CD14-positive monocyte (primary cell): ENCODE results near the gene TNS4. TPM values are rescaled to one million over a fixed set of nuclear protein-coding genes. Genes with fewer than 3 reads are reported as not detected.

Source experiments
- DNase-seq, 3 donors: peaks; one replicate each; pipeline ENCODE4 v3.0.0-alpha.2; 2011 to 2022
- H2AFZ ChIP-seq: 2 replicates; pipeline ENCODE4 v1.6.0; 2012; ENCODE audit warnings: mild to moderate bottlenecking, low read depth, low read length, inconsistent platforms; ENCODE audit not compliant: insufficient read depth, poor library complexity, severe bottlenecking
- H3K27ac ChIP-seq, 2 donors: 1 replicate in 1 of 2; 2 replicates in 1 of 2; pipeline ENCODE4 v1.5.1; 2012 to 2013; ENCODE audit warnings: low read length in 2 of 2, control low read depth in 1 of 2, inconsistent platforms in 1 of 2, low read depth in 1 of 2, mild to moderate bottlenecking in 1 of 2
- H3K27me3 ChIP-seq, 2 donors: one replicate each; pipeline versions ENCODE4 v1.6.0 to v1.6.1; 2011 to 2013; ENCODE audit warnings: low read length in 2 of 2; ENCODE audit not compliant: control insufficient read depth in 2 of 2, insufficient read depth in 2 of 2
- H3K36me3 ChIP-seq, 2 donors: replicated peaks in 1 of 2; 1 replicate in 1 of 2; 2 replicates in 1 of 2; pipeline versions ENCODE4 v1.5.1 to v1.6.1; 2012 to 2013; ENCODE audit warnings: low read length in 2 of 2, control low read depth in 1 of 2, inconsistent platforms in 1 of 2, mild to moderate bottlenecking in 1 of 2; ENCODE audit not compliant: insufficient read depth in 2 of 2, control insufficient read depth in 1 of 2
- H3K4me1 ChIP-seq, 2 donors: 1 replicate in 1 of 2; 2 replicates in 1 of 2; pipeline versions ENCODE4 v1.5.1 to v1.6.1; 2012 to 2013; ENCODE audit warnings: low read length in 2 of 2, control low read depth in 1 of 2, inconsistent platforms in 1 of 2, mild to moderate bottlenecking in 1 of 2, moderate library complexity in 1 of 2; ENCODE audit not compliant: insufficient read depth in 2 of 2, control insufficient read depth in 1 of 2
- H3K4me2 ChIP-seq: replicated peaks from 2 replicates; pipeline ENCODE3; 2012; ENCODE audit warnings: low read length, moderate library complexity, mild to moderate bottlenecking; ENCODE audit not compliant: poor library complexity, severe bottlenecking; ENCODE audit errors: extremely low read depth
- H3K4me3 ChIP-seq, 3 experiments: fragments of 200-600 bp in 1 of 3; sonication (generic) in 1 of 3; replicated peaks in 1 of 3; 1 replicate in 2 of 3; 2 replicates in 1 of 3; pipeline ENCODE4 v1.5.1; 2011 to 2013; ENCODE audit warnings: low read length in 3 of 3, mild to moderate bottlenecking in 3 of 3, control low read depth in 2 of 3, low read depth in 2 of 3, inconsistent platforms in 1 of 3, moderate library complexity in 1 of 3
- H3K79me2 ChIP-seq: 2 replicates; pipeline ENCODE4 v1.6.0; 2012; ENCODE audit warnings: mild to moderate bottlenecking, control low read depth, inconsistent platforms, low read length, moderate library complexity; ENCODE audit not compliant: insufficient read depth
- H3K9ac ChIP-seq: 2 replicates; pipeline ENCODE4 v1.6.0; 2017; ENCODE audit warnings: low read length, mild to moderate bottlenecking; ENCODE audit not compliant: insufficient read depth, poor library complexity, severe bottlenecking
- H3K9me3 ChIP-seq, 2 donors: replicated peaks in 1 of 2; 1 replicate in 1 of 2; 2 replicates in 1 of 2; pipeline versions ENCODE4 v1.5.1 to v1.6.1; 2012 to 2013; ENCODE audit warnings: low read length in 2 of 2, control low read depth in 1 of 2; ENCODE audit not compliant: control insufficient read depth in 1 of 2, insufficient read depth in 1 of 2
- H4K20me1 ChIP-seq: 2 replicates; pipeline ENCODE4 v1.6.0; 2012; ENCODE audit warnings: mild to moderate bottlenecking, low read length, control low read depth, moderate library complexity; ENCODE audit not compliant: insufficient read depth
- H3K27ac Mint-ChIP-seq, 7 donors: one replicate each; pipeline ENCODE4 v1.8.0; 2020; ENCODE audit warnings: mild to moderate bottlenecking in 7 of 7, mixed read lengths in 7 of 7, moderate library complexity in 6 of 7, inconsistent platforms in 2 of 7
- H3K27me3 Mint-ChIP-seq, 3 donors: one replicate each; pipeline ENCODE4 v1.8.0; 2021 to 2022; ENCODE audit warnings: low read depth in 3 of 3, mild to moderate bottlenecking in 3 of 3, mixed read lengths in 3 of 3, moderate library complexity in 3 of 3, inconsistent platforms in 1 of 3
- H3K36me3 Mint-ChIP-seq, 2 donors: one replicate each; pipeline ENCODE4 v1.8.0; 2020; ENCODE audit warnings: mixed read lengths in 2 of 2, inconsistent platforms in 1 of 2, mild to moderate bottlenecking in 1 of 2
- H3K4me1 Mint-ChIP-seq: one replicate; pipeline ENCODE4 v1.8.0; 2020; ENCODE audit warnings: mild to moderate bottlenecking, mixed read lengths
- H3K4me3 Mint-ChIP-seq, 2 donors: one replicate each; pipeline ENCODE4 v1.8.0; 2020; ENCODE audit warnings: mild to moderate bottlenecking in 2 of 2, mixed read lengths in 2 of 2, moderate library complexity in 1 of 2
- H3K9me3 Mint-ChIP-seq, 7 donors: one replicate each; pipeline ENCODE4 v1.8.0; 2020 to 2022; ENCODE audit warnings: mixed read lengths in 7 of 7, mild to moderate bottlenecking in 6 of 7, moderate library complexity in 6 of 7, inconsistent platforms in 2 of 7
- CTCF ChIP-seq: fragments of 200-600 bp; IDR thresholded peaks from one replicate; pipeline ENCODE4 v1.8.0; 2022; ENCODE audit warnings: antibody characterized with exemption, mild to moderate bottlenecking
- WGBS: methylation state at CpG from one replicate; pipeline ENCODE4 v1.1.5; 2013; ENCODE audit warnings: missing lambda C conversion rate; ENCODE audit not compliant: insufficient coverage; 5-methylcytosine and 5-hydroxymethylcytosine counted together
- intact Hi-C, 2 donors: fragments of 100-400 bp; cut with micrococcal nuclease; formaldehyde crosslinking; loops; one replicate each; pipeline versions ENCODE4 v1.15.0 to v1.15.1; 2023
- polyA plus RNA-seq, 3 donors: library from polyadenylated mRNA; depleted of rRNA in 1 of 3; unstranded in 2 of 3; stranded (reverse) in 1 of 3; fragments of 300-500 nt in 2 of 3; fragments of >200 nt in 1 of 3; fragmentation: Illumina TruSeq in 2 of 3; gene quantifications; 1 replicate in 2 of 3; 2 replicates in 1 of 3; pipeline ENCODE4 v1.2.3, GENCODE V29; 2012 to 2021

The TNS4 gene
- polyA plus RNA-seq, 3 donors: not detected

GRCh38 chr17:40464392-40464855 lies 37.0 kb downstream of the TNS4 start:
- no peak overlapping the region for H3K9ac ChIP-seq
- no peak for TF ChIP-seq CTCF
- no peak overlapping the region for H2AFZ ChIP-seq
- H3K4me1 ChIP-seq: no peaks in the 10 kb centered on the region
- no peak overlapping the region for H3K27ac Mint-ChIP-seq
- no peak overlapping the region for H3K27ac ChIP-seq
- H3K4me2 ChIP-seq: no peak overlapping the region
- no peak overlapping the region for H3K4me3 ChIP-seq
- intact Hi-C loops: no loop called here
- no peaks in the 10 kb centered on the region for H3K36me3 Mint-ChIP-seq
- no peaks in the 10 kb centered on the region for H3K36me3 ChIP-seq
- no peaks in the 10 kb centered on the region for H3K9me3 ChIP-seq
- no peaks in the 10 kb centered on the region for H3K27me3 ChIP-seq
- WGBS: 68% methylated on average over 5 of the region's 5 CpGs
- H3K4me3 Mint-ChIP-seq: no peak overlapping the region
- H3K27me3 Mint-ChIP-seq: peaks cover 9 to 13% (median 13%) of the 10 kb centered on the region in 3 donors
- no peaks in the 10 kb centered on the region for H3K4me1 Mint-ChIP-seq
- H3K9me3 Mint-ChIP-seq: no peaks in the 10 kb centered on the region
- no peak for DNase-seq
- H4K20me1 ChIP-seq: no peaks in the 10 kb centered on the region
- H3K79me2 ChIP-seq: no peaks in the 10 kb centered on the region

- Histone ChIP-seq H3K27me3 (no peaks in the 10 kb centered on the region), H2AFZ (no peak overlapping the region), H3K79me2 (no peaks in the 10 kb centered on the region), H3K9ac (no peak overlapping the region), H3K9me3 (no peaks in the 10 kb centered on the region), H3K4me3 (no peak overlapping the region), H3K4me2 (no peak overlapping the region), H3K4me1 (no peaks in the 10 kb centered on the region), H3K36me3 (no peaks in the 10 kb centered on the region), H3K27ac (no peak overlapping the region), H4K20me1 (no peaks in the 10 kb centered on the region)
- DNase-seq: no peak
- Mint-ChIP-seq H3K27me3 (peaks cover 8 to 13% (median 9%) of the 10 kb centered on the region in 3 donors), H3K27ac (no peak overlapping the region), H3K36me3 (no peaks in the 10 kb centered on the region), H3K4me3 (no peak overlapping the region), H3K9me3 (no peaks in the 10 kb centered on the region), H3K4me1 (no peaks in the 10 kb centered on the region)
- intact Hi-C loops: no loop called here
- 100% methylated on average over 3 of the region's 11 CpGs for WGBS
- TF ChIP-seq CTCF: no peak
Observed at GRCh38 chr17:40463122-40463550, 38.3 kb downstream of the TNS4 start.
